Measurements from ENCODE around the gene OLFML3.
"Not testable (repeated sequence)": the region's sequence is repeated elsewhere in the genome, so short reads cannot be mapped to it uniquely, and the experiment has no call there.

Gene OLFML3, protein sequence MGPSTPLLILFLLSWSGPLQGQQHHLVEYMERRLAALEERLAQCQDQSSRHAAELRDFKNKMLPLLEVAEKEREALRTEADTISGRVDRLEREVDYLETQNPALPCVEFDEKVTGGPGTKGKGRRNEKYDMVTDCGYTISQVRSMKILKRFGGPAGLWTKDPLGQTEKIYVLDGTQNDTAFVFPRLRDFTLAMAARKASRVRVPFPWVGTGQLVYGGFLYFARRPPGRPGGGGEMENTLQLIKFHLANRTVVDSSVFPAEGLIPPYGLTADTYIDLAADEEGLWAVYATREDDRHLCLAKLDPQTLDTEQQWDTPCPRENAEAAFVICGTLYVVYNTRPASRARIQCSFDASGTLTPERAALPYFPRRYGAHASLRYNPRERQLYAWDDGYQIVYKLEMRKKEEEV

DNA sequence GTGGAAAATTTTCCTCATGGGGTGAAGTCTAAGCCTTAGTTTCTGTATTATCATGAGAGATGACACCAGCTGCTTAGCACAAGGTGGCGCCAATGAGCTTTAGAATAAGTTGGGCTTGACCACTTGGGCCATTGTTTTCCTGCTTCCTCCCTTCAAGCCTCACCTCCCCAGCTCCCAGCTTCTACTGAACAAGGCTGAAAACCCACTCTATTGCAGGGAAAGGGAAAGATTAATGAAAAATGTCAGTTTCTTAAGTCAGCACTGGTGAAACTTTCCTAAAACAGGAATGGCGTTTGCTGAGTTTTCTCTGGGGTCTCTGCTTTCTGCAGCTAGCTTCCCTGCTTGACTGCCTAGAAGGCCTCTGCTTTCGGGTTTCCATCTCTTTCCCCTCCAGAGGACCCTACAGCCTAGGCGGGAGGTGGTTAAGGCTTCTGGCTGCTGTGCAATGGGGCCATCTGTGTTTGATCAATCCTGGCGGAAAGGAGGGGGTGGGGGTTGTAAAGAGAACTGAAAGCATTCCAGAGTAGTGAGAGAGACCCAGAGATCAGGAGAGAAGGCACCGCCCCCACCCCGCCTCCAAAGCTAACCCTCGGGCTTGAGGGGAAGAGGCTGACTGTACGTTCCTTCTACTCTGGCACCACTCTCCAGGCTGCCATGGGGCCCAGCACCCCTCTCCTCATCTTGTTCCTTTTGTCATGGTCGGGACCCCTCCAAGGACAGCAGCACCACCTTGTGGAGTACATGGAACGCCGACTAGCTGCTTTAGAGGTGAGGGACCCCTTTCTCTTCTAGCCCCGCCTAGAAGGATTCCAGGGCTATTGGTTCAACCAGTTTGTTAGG, at the start of gene OLFML3:
OLFML3 (plus strand) TSS at position 612 of the 840 bp plus-strand sequence; CDS start at position 655, 43 bp downstream.
- peak; percentile 23 for DNase-seq

DNA sequence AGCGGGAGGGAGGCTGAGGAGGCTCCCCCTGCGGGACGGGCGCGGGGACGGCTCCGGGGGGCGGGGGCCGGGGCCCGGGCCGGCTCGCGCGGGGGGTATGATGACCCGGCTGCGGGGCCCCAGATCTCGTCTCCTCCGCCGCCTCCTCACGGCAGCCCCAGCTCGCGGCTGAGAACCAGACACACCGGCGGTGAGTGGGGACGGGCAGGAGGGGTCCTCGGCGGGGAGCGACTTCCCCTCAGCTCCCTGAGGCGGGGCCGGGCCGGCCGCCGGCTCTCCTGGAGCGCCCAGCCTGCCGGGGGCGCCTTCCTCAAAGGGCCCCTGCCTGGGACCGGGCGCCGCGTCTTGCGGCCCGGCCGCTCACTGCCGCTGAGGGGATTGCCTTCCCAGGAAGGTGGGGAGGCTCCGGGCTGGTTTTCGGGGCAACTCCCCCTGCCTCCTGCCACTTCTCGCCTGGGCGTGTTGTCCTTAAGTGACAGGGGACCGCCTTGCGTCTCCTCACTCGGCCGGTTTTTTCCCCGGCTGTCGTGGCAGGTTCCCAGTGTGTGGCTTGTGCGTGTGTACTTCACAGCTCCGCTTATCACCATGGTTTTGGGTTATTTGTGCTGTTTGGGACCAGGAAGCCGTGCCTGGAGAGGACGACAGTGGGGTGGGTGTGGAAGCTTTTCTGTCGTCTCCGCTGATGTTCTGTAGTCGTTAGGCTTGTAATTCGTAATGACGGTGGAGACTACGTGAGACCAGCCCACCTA, 49.4 kb upstream of the OLFML3 start:
- peak; percentile 61 for DNase-seq

DNA sequence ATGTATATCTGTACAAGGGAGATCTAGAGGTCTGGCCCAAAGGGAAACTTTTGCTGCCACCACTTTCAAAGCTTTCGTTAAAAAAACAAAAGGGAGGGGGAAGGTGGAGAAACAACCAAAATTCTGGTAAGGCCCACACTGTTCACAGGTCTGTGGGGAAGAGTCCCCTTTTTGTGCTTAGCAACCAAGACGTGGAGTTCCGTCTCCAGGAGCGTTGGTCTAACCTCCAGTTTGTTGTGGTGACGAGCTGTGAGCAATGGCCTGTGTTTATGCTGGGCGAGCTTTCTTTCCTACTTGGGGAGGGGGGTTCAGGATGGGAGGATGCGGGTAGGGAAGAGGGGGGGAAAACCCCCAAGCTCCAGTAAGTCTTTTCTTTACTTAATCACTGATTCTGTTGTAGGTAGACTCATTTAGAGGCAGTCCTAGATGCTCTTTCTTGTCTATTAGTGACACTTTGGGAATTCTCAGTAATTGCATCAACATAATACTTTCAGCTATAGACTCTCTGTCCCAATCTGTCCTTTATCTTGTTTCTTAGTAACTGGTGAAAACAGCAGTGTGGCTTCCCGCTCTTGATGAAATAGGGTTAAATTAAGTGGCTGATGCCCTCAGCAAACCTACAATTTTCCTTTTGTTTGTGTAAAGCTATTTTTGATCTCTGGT, 48.6 kb upstream of the OLFML3 start:
- peak; percentile 73 for DNase-seq

DNA sequence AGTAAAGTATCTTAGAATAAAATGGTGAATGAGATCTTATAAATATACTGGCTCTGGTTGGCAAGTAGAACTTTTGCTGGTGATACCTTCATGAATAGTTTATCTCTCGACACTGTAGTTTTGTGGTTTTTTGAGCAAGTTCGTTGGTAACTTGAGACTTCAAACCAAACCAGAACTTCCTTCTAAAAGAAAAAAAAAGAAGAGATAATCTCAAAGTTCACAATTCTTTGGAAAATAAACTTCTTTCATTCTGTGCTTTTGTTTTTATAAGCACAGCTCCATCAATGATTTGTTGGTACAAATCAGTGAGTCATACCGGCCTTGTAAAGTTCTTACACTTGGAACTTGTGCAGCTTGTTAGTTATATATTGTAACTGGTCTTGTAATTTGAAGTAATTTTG, 47.8 kb upstream of the OLFML3 start:
- no peak for DNase-seq

DNA sequence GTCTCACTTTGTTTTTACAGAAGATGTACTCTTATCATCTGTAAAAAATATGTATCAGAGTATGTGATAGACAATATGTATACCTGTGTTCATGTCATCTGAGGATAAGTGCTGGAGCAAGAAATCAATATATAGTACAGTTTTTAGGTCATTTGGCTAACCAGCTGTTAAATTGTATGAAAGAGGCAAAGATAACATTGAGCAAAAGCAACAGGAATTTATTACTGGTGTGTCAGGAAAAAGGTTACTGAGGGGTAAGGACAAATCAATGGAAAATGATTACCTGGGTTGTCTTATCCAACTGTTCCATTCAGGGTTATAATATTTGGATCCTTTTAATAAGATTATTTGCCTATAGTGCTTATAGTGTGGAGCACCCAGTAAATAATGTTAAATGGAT, 45.3 kb upstream of the OLFML3 start:
- no peak for DNase-seq

DNA sequence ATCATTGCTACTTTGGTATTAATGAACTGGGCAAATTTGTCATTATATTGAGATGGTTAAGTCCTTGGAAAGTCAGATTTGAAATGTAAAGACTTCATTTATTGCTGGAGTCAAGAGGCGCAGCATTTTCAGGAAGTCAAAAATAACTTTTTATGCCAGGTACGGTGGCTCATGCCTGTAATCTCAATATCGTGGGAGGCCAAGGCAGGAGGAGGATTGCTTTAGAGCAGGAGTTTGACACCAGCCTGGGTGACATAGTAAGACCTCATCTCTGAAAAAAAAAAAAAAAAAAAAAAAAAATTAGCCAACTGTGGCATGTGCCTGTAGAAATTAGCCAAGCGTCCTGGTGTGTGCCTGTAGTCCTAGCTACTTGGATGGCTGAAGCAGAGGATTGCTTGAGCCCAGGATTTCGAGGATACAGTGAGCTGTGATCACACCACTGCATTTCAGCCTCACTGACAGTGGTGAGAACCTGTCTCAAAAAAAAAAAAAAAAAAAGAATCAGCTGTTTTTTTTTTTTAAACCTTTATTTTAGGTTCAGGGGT, 44.7 kb upstream of the OLFML3 start:
- no peak for DNase-seq

DNA sequence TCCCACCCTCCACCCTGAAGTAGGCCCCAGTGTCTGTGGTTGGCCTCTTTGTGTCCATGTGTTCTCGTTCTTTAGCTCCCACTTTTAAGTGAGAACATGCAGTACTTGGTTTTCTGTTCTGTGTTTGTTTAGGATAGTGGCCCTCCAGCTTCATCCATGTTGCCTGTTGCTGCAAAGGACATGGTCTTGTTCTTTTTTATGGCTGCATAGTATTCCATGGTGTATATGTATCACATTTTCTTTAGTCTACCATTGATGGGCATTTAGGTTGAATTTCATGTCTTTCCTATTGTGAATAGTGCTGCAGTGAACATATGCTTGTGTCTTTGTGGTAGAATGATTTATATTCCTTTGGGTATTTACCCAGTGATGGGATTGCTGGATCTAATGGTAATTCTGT, 44.1 kb upstream of the OLFML3 start:
- DNase-seq = no peak

DNA sequence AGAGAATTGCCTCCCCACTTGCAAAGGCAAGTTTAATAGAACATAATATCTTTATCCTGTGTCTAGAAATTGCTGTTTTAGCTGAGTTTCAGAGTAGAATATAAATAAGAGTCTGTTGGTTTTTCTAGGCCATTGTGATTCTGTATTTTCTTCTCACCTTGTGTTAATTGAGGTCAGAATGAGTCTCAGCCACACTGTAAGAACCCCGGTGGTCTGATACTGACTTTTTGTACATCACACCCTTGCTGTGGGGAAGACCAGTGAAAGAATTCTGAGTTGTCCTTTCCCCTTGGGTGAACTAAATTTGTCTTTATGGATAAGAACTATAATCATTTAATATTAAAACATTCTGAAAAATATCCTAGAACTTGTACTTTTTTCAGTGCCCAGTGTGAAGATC, 43.3 kb upstream of the OLFML3 start:
- DNase-seq = no peak

DNA sequence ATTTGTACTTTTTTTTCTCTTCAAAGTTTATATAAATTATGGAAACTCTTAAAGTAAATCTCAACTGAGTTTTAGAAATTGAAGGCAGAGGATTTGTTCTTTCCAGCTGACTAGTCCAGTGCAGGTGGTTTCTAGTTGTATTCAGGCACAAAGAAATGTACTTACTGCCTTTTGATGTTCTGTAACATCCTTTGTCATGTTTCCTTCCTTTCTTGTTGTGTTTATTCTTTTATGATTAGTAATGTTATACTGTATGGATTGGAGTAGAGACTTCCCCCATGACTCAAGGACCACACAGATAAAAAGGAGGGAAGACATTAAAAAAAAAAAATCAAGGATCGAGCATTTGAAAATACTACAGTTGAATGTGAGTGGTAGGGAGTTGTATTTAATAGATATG, 42.1 kb upstream of the OLFML3 start:
- DNase-seq = no peak

DNA sequence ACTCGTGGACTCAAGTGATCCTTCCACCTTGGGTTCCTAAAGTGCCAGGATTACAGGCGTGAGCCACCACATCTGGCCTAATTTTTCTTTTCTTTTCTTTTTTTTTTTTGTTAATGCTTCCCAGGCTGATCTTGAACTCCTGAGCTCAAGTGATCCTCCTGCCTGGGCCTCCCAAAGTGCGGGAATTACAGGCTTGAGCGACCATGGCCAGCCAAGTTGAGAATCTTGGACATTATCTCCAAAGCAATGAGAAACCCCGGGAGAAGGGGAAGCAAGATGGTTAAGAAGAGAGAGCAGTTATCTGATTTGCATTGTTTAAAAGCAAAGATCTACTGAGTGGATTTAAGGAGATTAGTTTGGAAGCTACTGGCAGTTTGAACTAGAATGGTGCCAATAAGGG, 41.1 kb upstream of the OLFML3 start:
- DNase-seq = no peak

DNA sequence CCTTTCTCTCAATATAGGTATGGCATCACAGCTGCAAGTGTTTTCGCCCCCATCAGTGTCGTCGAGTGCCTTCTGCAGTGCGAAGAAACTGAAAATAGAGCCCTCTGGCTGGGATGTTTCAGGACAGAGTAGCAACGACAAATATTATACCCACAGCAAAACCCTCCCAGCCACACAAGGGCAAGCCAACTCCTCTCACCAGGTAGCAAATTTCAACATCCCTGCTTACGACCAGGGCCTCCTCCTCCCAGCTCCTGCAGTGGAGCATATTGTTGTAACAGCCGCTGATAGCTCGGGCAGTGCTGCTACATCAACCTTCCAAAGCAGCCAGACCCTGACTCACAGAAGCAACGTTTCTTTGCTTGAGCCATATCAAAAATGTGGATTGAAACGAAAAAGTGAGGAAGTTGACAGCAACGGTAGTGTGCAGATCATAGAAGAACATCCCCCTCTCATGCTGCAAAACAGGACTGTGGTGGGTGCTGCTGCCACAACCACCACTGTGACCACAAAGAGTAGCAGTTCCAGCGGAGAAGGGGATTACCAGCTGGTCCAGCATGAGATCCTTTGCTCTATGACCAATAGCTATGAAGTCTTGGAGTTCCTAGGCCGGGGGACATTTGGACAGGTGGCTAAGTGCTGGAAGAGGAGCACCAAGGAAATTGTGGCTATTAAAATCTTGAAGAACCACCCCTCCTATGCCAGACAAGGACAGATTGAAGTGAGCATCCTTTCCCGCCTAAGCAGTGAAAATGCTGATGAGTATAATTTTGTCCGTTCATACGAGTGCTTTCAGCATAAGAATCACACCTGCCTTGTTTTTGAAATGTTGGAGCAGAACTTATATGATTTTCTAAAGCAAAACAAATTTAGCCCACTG, 38.7 kb upstream of the OLFML3 start:
- no peak for DNase-seq

DNA sequence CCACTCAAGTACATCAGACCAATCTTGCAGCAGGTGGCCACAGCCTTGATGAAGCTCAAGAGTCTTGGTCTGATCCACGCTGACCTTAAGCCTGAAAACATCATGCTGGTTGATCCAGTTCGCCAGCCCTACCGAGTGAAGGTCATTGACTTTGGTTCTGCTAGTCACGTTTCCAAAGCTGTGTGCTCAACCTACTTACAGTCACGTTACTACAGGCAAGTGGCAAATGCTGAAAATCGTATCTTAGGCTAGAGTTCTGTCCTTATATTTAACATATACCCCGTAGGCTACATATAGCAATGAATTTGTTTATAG, 38.1 kb upstream of the OLFML3 start:
- DNase-seq = no peak

DNA sequence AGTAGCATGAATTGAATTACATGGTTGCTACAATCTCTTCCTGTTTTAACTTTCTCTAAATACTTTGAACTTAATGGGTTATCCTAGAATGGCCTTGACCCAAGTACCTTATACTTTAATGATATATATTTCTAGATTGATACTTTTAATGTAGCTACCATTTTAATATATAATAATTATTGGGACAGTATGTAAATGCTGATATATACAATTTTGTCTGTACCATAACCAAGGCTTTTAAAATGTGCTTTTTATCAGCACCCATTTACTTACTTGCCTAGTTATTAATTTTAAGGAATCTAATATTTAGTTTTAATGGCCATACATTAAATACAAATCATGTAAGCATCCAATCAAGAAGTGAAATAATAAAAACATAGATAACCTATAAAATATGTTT, 36.7 kb upstream of the OLFML3 start:
- no peak for DNase-seq

DNA sequence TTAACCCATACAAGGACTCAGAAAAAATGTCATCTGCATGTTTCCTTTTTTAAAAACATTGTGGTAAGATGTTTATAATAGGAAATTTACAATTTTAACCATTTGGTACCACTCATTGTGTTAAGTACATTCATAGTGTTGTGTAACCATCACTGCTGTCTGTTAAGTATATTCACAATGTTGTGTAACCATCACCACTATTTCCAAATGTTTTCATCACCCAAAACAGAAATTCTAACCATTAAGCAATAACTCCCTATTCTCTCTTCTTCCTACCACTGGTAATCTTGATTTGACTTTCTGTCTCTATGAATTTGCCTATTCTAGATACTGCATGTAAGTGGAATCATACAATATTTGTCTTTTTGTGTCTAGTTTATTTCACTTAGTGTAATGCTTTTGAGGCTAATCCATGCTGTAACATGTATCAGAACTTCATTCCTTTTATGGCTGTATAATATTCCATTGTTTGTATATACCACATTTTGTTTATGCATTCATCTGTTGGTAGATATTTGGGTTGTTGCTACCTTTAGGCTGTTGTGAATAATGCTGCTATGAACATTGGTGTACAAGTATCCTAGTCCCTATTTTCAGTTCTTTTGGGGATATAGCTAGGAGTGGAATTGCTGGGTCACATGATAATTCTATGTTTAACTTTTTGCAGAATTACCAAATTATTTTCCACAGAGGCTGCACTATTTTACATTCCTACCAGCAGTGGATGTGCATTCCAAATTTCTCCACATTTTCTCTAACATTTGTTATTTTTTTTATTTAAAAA, 36.1 kb upstream of the OLFML3 start:
- DNase-seq = no peak

DNA sequence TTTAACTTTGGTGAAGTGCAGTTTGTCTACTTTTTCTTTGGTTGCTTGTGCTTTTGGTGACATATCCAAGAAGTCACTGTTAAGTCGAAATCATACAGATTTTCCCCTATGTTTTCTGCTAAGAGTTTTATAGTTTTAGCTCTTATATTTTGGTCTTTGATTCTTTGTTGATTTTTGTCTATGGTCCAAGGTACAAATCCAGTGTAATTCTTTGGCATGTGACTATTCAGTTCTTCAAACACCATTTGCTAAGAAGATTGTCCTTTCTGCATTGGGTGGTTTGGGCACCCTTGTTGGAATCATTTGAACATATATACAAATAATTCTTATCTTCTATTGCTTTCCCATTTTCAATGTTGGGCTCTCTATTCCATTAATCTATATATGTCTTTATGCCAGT, 33.9 kb upstream of the OLFML3 start:
- no peak for DNase-seq

DNA sequence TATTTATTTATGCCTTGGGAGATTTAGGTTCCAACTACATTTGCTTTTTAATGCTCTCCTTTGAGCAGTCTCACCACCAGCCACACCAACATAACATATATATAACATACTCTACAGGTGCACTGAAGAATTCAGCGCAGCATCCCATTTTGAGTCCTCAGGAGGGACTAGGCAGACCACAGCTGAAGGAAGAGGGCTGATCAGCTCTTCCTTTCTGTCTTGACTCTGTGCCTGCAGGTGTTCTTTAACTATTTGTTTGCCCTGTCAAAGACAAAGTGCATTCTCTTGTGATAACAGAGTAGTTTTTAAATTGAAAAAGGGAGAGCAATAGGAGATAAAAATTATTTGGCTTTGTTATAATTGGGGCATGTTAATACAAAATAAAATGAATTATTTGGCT, 33.2 kb upstream of the OLFML3 start:
- no peak for DNase-seq

DNA sequence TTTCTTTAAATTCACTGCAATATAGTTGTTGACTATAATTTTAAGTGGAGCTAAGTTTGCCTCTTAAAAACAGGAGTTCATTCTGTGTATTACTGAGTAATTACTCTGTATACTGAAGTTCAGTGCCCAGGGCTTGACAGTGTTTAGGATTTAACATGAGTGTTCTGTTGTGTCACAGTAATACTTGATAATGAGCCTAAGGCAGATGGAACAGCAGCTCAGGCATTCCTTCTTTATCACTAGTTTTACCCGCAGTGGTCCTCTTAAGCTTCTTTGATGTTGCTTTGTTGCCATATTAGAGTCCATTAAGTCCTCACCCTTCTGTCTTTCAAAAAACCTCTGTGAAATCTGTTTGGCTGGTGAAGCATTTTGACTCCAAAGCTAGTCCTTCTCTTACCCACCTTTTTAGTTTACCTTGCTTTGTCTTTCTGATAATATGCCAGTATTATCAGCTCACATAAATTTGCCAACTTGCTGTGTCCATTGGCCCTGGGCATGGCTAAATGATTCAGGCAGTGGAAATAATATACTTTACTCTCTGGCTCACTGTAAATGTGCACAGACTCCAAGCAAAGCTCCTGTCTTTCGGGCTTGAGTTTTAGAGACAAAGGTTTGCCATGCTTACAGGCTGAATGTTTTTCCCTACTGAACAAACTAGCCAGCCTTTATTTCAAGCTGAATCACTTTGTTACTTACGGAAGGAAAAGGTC, 32.4 kb upstream of the OLFML3 start:
- no peak for DNase-seq

DNA sequence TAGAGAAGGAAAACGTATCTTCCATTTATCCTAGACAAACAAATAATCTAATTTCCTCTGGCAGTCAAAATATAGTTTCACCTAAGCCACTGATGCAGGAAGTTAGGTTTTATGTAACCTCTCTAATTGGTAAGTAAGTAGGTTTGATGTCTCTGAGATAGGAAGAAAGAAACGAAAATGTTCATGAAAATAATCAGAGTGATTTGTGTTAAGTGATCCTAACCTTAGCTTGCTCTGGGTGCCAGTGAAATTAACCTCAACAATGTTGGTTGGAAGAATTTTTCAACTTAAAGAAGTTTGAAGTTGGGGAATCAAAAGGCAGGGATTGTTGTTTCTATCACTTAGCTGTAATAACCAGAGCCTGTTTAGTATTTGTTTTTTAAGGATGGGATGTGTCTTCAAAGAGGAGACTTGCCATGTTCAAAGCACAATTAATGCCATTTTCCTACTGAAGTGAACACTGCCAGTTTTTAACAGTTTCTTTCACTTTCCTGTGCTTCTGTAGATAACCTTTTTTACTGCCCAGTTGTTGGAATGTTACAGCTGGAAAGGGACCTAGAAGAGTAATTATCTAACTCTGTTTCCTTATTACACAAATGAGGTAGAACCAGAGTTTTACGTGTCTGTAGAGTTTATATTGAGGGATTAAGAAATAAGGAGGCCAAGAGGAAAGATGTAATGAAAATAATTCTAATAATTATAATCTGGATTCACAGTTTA, 31.7 kb upstream of the OLFML3 start:
- DNase-seq = no peak

DNA sequence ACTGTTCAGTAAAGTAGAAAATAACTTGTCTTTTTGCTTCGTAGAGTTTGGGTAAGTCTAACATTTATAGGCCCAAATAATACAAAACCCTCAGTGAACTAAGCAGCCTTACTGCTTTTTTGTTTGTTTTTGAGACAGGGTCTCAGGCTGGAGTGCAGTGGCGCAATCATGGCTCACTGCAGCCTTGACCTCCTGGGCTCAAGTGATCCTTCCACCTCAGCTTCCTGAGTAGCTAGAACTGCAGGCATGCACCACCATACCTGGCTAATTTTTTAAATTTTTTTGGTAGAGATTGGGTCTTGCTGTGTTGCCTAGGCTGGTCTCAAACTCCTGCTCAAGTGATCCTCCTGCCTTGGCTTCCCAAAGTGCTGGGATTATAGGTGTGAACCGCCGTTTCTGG, 31.1 kb upstream of the OLFML3 start:
- not testable (repeated sequence) for DNase-seq

DNA sequence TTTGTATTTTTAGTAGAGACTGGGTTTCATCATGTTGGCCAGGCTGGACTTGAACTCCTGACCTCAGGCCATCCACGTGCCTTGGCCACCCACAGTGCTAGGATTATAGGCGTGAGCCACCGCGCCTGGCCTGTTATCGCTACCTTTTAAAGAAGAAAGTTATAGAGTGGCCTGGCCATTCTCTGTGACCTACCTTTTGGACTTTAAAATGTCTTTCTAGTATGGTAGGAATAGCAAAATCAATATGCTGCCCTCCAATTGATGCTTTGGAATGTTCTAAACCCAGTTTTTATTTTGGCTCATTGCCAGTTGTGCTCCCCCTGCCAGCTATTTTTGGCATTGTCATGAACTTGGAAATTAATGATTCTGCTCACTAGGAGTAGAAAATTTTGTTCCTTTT, 30.3 kb upstream of the OLFML3 start:
- DNase-seq = no peak

Measured in stimulated activated naive CD4-positive, alpha-beta T cell treated with Interleukin-2 at 50 U/mL for 16 hours (primary cell).